ENCODE results near the gene TNRC6C.

The TNRC6C gene, protein sequence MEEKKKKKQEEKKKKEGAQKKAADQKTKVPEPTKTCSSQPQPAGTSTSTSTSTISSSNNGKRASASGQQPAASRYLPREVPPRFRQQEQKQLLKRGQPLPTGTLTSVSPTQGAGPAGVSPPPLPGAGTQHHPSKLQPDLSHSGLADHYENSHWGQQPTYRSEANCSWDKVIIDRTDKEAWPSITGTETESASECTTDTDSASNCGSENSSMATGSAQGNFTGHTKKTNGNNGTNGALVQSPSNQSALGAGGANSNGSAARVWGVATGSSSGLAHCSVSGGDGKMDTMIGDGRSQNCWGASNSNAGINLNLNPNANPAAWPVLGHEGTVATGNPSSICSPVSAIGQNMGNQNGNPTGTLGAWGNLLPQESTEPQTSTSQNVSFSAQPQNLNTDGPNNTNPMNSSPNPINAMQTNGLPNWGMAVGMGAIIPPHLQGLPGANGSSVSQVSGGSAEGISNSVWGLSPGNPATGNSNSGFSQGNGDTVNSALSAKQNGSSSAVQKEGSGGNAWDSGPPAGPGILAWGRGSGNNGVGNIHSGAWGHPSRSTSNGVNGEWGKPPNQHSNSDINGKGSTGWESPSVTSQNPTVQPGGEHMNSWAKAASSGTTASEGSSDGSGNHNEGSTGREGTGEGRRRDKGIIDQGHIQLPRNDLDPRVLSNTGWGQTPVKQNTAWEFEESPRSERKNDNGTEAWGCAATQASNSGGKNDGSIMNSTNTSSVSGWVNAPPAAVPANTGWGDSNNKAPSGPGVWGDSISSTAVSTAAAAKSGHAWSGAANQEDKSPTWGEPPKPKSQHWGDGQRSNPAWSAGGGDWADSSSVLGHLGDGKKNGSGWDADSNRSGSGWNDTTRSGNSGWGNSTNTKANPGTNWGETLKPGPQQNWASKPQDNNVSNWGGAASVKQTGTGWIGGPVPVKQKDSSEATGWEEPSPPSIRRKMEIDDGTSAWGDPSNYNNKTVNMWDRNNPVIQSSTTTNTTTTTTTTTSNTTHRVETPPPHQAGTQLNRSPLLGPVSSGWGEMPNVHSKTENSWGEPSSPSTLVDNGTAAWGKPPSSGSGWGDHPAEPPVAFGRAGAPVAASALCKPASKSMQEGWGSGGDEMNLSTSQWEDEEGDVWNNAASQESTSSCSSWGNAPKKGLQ (N-terminal part only)

DNA sequence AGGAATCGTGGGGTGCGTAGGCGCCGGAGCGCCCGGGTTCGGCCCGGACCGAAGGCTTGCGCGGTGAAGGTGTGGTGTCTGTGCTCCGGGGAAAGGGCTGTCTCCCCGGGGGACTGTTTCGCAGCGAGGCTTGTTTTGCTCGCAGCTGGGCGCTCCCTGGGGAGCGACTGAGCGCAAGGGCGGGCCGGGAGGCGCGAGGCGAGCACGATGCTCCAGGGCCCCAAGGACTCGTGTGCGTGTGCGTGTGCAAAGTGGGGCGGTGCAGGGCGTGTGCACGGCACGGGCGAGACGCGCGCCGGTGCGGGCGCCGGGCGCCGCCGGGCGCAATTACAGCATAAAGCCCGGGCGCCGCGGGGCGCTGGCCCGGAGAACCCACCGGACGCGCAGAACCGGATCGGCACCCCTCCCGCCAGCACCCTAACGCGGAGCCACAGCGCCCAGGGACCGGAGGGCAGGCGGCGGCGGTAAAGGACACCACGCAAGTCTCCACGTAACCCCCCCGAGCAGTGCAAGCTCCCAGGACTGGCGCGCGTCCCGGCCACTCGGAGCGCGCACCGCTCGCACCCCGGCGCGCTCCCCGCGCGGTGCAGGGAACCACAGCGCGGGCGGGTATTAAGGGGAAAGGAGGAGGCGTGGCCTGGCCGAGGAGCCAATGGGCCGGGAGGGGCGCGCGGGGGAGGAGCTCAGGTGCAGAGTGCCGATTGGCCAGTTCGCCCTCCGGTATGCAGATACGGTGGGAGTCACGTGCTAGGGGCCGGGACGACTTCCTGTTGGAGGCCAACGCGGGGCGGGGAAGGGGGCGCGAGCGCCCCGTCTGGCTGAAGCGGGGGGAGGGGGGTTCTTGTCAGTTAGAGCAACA, at the start of gene TNRC6C:
TSS of gene TNRC6C (plus strand) at position 847 of the 859 bp plus-strand sequence. CDS start 45,504 bp downstream, outside the sequence.
- DNase-seq, result peak; percentile 100

DNA sequence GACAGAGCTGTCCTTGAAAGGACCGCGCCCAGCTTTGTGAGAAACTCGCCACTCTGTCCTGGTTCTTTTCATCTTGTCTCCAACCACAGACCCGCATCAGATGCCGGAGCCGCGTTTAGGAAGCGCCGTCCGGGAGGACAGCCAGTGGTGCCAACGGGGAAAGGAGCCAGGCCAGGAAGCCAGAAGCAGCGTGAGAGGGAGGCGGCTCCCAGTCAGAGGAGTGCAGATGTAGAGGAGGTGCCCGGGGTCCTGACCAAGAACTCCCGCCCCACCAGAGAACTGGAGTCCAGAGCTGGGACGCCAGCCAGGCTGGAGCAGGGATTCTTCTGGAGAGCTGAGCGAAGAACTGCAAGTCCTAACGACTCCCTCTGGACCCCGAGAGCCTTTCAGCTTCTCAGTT, 49.3 kb upstream of the TNRC6C start:
- DNase-seq, result no peak

DNA sequence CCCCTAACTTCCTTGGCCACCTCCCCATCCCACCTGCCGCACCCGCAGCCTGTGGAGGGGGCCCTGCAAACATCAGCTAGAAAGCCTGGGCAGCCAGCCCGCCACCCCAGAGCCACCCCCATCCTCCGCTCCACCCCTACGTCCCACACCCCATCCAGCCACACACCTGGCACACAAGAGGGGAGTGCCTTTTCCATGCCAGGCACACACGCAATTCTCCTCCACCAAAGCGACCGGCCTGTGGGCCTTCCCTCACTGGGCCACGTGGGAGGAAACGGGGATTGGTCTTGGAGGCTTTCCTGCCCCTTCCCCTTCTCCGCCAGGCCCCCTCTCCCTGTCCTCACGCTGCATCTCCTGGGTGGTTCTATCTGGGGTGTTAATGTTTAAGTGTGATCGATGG, 48.7 kb upstream of the TNRC6C start:
- no peak for DNase-seq

DNA sequence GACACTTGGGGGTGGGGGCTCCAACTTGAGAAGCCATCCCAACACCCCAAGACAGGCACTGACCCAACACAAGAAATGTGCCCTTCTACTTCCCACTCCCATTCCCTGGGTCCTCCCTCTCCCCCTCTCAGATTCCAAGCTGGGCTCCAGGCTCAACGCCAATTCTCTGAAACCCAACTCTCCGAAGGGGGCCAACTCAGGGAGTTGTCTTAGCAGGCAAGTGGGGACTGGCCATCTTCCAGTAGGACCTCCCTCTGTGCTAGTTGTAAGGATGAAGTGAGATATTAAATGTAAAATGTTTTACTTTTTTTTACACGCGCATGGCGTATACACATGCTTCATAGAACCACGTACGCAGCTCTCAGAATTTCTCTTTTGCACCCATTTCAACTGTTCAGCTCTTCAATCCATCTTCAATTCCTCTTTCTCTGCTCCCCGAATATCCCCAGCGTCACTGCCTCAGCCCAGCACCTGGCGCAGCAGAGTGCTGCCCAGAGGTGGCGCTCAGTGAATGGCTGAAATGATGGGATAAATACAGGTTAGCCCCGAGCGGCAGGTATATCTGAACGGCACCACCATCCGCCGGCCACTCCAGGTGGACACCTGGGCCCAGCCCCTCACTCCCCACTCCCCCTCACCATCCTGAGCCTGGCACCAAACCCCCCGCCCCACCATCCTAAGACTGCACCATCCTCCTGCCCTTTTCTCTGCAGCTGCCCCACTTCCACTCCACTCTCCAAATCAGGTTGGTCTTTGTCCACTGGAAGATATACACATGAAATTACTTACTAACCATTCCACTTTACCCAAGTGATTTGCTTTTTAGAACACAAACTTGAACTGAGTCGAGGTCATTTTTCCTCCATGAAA, 43.9 kb upstream of the TNRC6C start:
- no peak for DNase-seq

DNA sequence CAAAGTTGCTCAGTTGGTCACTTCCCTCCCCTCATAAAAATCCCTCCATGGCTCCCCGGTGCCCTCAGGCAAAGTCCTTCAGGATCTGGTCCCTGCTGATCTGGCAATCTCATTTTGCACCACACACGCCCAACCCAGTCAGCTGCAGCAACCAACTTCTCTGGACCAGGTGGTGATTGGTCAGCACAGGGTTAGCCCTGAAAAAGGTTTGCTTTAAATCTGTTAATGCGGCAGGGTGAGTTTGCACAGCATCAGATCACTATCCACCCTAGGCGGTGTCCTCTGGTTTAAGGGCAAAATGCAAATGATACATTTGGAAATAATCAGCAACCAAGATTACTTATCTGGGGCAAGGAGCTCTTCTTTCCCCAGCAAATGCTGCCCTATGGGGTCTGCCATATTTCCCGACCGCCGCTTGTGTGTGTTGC, 42.9 kb upstream of the TNRC6C start:
- DNase-seq, result no peak

DNA sequence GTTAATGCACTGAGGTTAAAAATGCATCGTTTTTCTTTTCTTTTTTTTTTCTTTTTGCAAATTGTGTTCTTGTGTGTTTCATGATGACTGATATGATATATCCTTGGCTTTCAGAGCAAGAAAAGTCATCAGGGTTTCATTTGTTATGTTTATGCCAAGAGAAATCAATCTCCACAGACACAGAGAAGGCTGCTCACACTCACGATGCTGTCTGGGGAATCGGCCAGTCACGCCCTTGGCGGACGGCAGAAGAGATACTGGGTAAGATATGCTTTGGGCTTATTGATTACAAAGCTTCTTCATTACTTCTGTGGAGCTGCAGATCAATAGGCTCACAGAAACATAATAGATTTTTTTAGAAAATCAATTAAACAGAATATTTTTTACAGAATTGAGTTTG, 42.2 kb upstream of the TNRC6C start:
- no peak for DNase-seq

DNA sequence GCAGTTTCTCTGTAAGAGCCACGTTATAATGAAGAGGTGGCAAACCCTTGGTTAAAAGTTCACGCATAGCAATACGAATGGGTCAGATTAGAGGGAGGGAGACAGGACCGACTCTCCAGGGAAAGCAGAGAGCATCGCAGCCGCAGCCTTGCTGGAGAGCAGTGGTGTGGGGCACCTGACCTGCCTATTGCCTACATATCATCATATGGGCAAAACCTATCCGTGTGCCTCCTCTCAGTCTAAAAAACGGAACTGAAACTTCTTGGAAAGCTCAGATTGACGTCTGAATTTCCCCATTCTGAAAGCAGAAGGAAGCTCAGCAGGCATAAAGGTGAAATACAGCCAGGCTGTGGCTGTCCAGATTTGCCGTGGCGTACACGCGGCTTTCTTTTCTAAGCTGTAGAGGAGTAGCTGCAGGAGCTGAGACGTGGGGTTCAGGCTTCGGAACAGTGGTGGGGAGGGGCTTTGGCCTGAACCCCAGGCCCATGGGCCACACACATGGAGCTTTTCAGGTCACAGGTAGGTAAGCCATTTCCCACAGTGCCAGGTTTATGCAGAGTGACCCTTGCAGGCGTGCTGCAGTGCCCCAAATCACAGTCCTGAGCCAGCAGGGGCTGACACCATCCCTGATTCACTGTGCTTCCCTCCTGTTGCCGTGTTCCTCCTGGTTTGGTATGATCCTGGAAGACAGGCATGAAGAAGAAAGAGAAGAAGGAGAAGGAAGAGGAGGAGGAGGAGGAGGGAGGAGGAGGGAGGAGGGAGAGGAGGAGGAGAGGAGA, 41.6 kb upstream of the TNRC6C start:
- no peak for DNase-seq

DNA sequence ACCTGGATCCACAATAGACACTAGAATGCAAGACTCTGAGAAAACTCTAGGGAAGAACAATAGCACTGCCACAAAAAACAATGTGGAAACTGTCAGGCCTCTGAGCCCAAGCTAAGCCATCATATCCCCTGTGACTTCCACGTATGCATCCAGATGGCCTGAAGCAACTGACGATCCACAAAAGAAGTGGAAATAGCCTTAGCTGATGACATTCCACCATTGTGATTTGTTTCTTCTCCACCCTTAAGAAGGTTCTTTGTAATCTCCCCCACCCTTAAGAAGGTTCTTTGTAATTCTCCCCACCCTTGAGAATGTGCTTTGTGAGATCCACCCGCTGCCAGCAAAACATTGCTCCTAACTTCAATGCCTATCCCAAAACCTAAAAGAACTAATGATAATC, 39.2 kb upstream of the TNRC6C start:
- DNase-seq, result no peak

DNA sequence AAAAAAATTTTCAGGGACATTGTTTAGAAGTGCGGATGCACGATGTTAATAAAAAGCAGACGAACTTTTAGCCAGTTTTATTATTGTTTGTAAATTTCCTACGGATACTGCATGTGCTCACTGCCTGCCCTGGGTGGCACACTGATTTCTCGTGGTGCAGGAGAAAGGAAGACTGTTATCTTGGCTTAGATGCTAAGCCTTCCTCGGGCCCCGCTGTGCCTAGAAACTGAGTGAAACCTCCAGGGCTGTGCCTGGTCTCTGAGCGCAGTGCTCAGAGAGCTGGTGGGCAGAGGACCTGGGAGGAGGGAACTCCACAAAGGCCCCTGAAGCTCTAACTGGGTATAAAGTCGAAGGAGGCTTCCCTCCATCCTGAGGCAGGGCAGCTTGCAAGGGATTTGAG, 35.4 kb upstream of the TNRC6C start:
- no peak for DNase-seq

DNA sequence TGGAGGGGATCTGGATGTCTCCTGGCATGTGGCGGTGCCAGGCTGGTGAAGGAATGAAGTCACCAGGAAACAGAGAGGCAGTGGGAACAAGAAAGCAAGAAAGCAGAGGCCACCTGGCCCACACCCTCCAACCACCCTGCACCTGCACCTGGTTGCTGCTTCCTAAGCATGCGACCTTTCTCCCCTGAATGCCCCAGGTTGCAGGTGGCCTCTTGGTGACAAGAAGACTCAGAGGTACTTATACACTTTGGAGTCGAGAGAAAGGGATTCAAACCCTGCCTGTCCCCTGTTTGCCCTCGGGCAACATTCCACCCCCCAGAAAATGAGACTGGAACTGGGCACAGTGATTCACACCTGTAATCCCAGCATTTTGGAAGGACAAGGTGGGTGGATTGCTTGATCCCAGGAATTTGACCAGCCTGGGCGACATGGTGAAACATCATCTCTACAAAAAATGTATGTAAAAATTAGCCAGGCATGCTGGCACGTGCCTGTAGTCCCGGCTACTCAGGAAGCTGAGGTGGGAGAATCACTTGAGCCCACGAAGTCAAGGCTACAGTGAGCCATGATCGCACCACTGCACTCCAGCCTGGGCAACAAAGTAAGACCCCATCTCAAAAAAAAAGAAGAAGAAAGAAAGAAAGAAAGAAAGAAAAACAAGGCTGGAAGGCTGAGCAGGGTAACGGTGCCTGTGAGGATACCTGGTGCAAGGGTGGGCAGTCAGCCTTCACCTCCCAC, 34.6 kb upstream of the TNRC6C start:
- DNase-seq, result no peak

DNA sequence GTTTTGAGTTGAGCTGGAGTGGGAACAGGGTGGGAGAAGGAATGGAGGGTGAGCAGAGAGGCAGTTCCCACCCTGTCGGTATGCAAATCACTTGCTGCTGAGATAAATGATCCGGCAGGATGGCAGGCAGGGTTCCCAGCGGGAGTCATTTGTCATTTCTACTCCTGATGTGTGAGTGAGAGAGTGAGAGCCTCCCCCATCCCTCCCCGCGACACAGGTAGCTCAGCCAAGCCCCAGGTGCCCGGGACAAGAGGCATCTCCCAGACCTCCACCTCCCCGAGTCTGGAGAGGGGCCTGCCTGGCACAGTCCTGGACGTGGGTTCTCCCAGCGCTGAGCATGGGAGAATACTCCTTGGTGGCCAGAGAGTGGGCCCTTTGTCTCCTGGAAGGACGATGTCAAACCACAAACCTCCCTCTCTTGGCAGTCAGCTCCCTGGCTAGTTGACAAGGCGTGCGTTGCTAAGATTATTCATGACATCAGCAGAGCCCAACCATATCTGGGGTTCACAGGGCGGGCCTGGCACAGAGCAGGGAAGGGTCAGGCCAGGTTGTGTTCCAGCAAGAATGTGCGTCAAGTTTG, 33.7 kb upstream of the TNRC6C start:
- DNase-seq, result no peak

DNA sequence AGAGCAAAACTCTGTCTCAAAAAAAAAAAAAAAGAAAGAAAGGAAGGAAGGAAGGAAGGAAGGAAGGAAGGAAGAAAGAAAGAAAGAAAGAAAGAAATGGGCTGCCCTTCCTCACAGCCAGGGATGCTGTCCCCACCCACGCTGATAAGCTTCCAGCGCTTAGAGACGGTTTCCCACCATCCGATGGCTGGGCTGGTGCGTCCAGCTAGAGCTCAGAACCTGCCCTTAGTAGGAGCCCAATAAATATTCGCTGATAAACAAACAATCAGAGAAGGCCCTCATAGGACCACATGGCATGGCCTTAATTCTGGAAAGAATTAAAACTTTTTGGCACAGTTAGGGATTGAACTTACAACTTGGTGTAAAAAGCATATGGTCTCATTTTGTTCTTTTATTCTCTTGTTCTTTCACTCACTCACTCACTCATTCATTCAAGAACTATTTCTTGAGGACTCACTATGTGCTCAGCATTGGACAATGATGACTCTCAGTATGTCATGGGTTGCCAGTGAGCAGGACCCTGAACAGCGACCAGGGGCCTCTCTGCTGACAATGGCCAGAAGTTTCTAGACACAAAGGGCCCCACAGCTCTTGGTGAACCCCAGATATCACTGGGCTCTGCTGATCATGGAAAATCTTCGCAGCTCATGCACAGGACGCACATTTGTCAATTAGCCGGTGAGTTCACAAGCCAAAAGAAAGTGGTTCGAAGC, 32.5 kb upstream of the TNRC6C start:
- no peak for DNase-seq

DNA sequence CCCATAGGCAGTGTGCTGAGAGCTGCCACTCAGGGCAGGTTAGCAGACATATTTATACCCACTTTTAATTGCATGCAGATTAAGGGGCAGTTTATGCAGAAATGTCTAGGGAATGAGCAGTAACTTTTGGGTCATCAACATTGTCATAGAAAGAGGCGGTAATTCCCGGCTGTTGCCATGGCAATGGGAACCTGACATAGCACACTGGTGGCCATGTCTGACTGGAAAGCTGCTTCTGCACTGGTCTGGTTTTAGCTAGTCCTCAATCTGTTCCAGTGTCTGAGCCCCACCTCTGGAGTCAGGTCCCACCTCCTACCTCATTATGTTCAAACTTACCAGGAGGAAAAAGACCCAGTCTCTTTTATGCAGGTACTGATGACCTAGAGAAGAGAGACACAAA, 31.5 kb upstream of the TNRC6C start:
- no peak for DNase-seq

DNA sequence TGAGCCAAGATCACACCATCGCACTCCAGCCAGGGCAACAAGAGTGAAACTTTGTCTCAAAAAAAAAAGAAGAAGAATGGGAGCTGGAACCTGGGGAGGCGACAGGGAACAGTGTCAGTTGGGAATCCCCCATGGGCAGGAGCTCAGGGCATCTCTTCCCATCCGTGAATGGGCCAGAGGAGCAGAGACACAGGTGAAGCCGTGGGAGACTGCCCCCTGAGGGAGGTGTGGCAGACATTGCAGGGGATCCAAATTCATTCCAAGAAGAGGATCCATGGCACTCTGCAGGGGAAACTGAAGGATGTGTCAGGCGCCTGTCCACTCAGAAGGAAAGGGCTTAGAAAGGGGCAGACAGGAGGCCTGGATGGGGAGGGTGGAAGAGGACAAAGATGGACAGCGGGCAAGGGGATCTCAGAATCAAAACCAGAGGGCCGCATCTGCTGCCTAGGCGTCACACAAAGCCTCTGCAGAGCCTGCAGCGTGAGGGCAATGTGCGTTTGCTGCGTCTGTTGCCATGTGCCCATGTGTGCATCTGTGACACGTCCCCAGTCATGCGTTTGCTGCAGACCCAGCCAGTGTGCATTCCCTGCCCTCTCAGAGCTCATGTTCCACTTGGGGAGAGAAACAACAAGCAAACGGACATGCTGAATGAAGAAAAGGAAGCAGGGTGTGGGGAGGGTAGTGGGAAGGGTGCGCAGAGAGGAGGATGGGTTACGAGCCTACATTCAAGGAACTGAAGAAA, 30.6 kb upstream of the TNRC6C start:
- DNase-seq, result no peak

DNA sequence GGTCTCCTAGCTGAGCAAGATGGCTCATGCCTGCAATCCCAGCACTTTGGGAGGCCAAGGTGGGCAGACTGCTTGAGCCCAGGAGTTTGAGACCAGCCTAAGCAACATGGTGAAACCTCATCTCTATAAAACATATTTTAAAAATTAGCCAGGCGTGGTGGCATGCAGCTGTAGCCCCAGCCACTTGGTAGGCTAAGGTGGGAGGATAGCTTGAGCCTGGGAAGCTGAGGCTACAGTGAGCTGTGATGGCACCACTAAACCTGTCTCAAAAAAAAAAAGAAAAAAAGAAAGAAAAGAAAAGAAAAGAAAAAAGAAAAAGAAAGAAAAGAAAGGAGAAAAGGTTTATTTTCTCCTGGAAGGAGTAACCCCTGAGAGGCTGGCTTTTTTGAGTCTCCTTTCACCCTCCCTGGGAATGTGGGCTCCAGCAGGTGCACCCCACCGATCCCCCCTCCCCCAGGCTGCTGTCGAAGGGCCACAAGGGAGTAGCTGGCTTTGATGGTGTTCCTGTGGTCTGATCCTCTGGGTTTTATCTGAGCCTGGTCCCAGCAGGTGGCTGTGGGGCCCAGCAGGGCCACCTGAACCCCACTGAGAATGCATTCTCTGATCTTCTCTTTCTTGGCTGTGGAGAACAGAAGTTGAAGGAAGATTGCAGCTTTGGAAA, 29.9 kb upstream of the TNRC6C start:
- no peak for DNase-seq

DNA sequence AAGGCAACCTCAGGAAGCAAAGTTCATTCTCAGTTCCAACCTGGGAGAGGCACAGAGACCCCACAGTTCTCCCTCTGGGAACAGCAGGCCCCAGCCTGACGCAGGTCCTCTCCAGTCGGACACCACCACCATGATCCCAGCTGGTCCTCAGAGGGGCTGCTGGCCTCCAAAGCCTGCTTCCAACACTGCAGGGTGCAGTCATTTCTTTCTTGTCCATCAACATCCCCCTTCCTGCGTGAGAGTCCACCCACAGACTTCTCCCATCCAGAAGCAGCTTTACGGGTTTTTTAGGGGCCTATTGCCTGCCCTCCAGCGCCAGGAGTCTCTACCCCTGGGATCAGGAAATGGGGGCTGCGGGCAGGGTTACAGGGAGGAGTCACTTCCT, 29.3 kb upstream of the TNRC6C start:
- no peak for DNase-seq

DNA sequence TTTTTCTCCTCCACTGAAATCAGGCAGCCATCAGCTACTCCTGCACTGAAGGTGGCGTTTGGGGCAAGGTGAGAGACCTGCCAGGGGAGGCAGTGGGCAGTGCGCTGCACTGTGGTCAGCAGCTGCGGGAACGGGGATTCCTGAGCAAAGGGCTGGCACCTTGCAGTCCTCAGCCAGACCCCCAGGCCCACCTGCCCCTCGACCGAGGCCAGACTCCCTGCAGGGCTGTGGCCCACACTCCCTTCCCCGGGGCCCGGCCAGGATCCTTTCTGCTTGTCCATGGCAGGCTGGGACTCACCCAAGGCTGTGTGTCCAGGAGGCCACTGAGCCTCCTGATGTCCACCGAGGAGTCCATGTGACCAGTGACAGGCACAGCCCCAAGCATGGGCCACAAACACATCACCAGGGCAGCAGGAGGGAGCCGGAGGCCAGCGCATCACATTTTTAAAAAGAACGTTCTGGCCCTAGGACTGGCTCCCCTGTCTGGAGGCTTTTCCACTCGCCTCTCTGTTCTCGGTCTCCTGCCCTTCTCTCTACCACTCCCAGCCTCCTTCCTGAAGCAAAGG, 28.5 kb upstream of the TNRC6C start:
- DNase-seq, result no peak
